GM12878 (cell line): ENCODE data around the gene WDR18. TPM values are rescaled to one million over a fixed set of nuclear protein-coding genes. Genes with fewer than 3 reads are reported as not detected.

Source experiments
- ATAC-seq: fragments of 200-7000 bp; cut with Tn5 transposase; 3 replicates; pipeline ENCODE4 v1.9.1; 2020; ENCODE audit warnings: mild to moderate bottlenecking, moderate library complexity
- BruUV-seq: library from RNA; stranded (reverse); fragments of 400-500 nt; replicated peaks from 2 replicates; lab custom pipeline; 2021; lab: Mats Ljungman, UMichigan
- CTCF ChIA-PET: fragments of 300-600 bp; sonication (Branson Sonifier 250); formaldehyde crosslinking; extraction: SDS; loops from one replicate; lab custom pipeline; 2021; ENCODE audit warnings: inconsistent platforms; lab: Yijun Ruan, JAX
- POLR2A ChIA-PET: fragments of 350-600 bp; formaldehyde crosslinking; extraction: SDS; loops from one replicate; lab custom pipeline; 2021; ENCODE audit warnings: inconsistent platforms; lab: Charles Lee
- RAD21 ChIA-PET: fragments of 300-600 bp; sonication (Branson Sonifier 250); formaldehyde crosslinking; loops from one replicate; lab custom pipeline; 2023; ENCODE audit warnings: antibody characterized with exemption; ENCODE audit not compliant: unreplicated experiment; lab: Charles Lee
- SMC1A ChIA-PET: fragments of 300-600 bp; sonication (Branson Sonifier 250); formaldehyde crosslinking; loops from one replicate; lab custom pipeline; 2023; ENCODE audit not compliant: unreplicated experiment, uncharacterized antibody; lab: Charles Lee
- DNase-seq: peaks from one replicate; pipeline ENCODE4 v3.0.0-alpha.2; 2011; ENCODE audit warnings: low read depth, low spot score
- FAIRE-seq: peaks from 3 replicates; lab custom pipeline; 2011; peaks lifted over from hg19 to GRCh38; lab: Jason Lieb, UNC
- H2AFZ ChIP-seq: 2 replicates; pipeline ENCODE4 v1.6.0; 2011; ENCODE audit warnings: low read depth, low read length, control low read depth; ENCODE audit not compliant: control insufficient read depth
- H3K27ac ChIP-seq: 2 replicates; pipeline ENCODE4 v1.5.1; 2011; ENCODE audit warnings: control low read depth; ENCODE audit not compliant: control insufficient read depth, insufficient read depth
- H3K27me3 ChIP-seq, 2 experiments: replicated peaks in 1 of 2; 2 replicates each; pipeline versions ENCODE4 v1.6.0 to v1.6.1; 2011; ENCODE audit warnings: low read length in 1 of 2; ENCODE audit not compliant: control insufficient read depth in 2 of 2, insufficient read depth in 2 of 2
- H3K36me3 ChIP-seq, 2 experiments: 2 replicates each; pipeline ENCODE4 v1.5.1; 2011; ENCODE audit warnings: low read length in 1 of 2; ENCODE audit not compliant: control insufficient read depth in 2 of 2, insufficient read depth in 2 of 2
- H3K4me1 ChIP-seq: 2 replicates; pipeline ENCODE4 v1.6.1; 2011; ENCODE audit warnings: mild to moderate bottlenecking, low read length, moderate library complexity, mixed read lengths; ENCODE audit not compliant: control insufficient read depth, insufficient read depth
- H3K4me2 ChIP-seq: 2 replicates; pipeline ENCODE4 v1.6.0; 2011; ENCODE audit warnings: control low read depth; ENCODE audit not compliant: control insufficient read depth, insufficient read depth
- H3K4me3 ChIP-seq: fragments of 200-600 bp; sonication (generic); 2 replicates; pipeline ENCODE4 v1.5.1; 2016
- H3K79me2 ChIP-seq: 2 replicates; pipeline ENCODE4 v1.6.0; 2011; ENCODE audit warnings: low read length; ENCODE audit not compliant: control insufficient read depth, insufficient read depth
- H3K9ac ChIP-seq: 2 replicates; pipeline ENCODE4 v1.8.0; 2011; ENCODE audit warnings: low read length, control low read depth, mixed read lengths; ENCODE audit not compliant: control insufficient read depth, insufficient read depth
- H3K9me3 ChIP-seq: replicated peaks from 3 replicates; pipeline ENCODE4 v1.5.1; 2011; ENCODE audit warnings: mild to moderate bottlenecking, low read length; ENCODE audit not compliant: control insufficient read depth, insufficient read depth
- H4K20me1 ChIP-seq: 2 replicates; pipeline ENCODE4 v1.6.0; 2011; ENCODE audit not compliant: control insufficient read depth, insufficient read depth
- DPF2 ChIP-seq: fragments of 450-650 bp; IDR thresholded peaks from 2 replicates; pipeline ENCODE4 v1.6.1; 2017; ENCODE audit warnings: mild to moderate bottlenecking
- EED ChIP-seq: sonication (generic); IDR thresholded peaks from 2 replicates; pipeline ENCODE4 v1.6.1; 2016; ENCODE audit warnings: antibody characterized with exemption, low read depth
- EZH2 ChIP-seq: IDR thresholded peaks from 2 replicates; pipeline ENCODE4 v1.6.1; 2012; ENCODE audit warnings: low read depth, mild to moderate bottlenecking, control low read depth, inconsistent platforms, low read length, borderline replicate concordance; ENCODE audit not compliant: control insufficient read depth
- HDGF ChIP-seq: fragments of 450-650 bp; IDR thresholded peaks from 2 replicates; pipeline ENCODE4 v1.6.1; 2016; ENCODE audit warnings: antibody characterized with exemption
- IKZF1 ChIP-seq: fragments of 450-650 bp; conservative IDR thresholded peaks from 2 replicates; pipeline ENCODE4 v1.6.1; 2017; ENCODE audit warnings: antibody characterized with exemption, mild to moderate bottlenecking
- IKZF2 ChIP-seq, 2 experiments: fragments of 450-650 bp; IDR thresholded peaks; 2 replicates each; pipeline ENCODE4 v1.6.1; 2017; ENCODE audit warnings: mild to moderate bottlenecking in 2 of 2, moderate library complexity in 2 of 2
- JUNB ChIP-seq: IDR thresholded peaks from 2 replicates; pipeline ENCODE4 v1.6.1; 2016; ENCODE audit warnings: antibody characterized with exemption, mild to moderate bottlenecking
- MEF2B ChIP-seq: fragments of 450-650 bp; IDR thresholded peaks from 2 replicates; pipeline ENCODE4 v1.6.1; 2018; ENCODE audit warnings: mild to moderate bottlenecking, moderate library complexity; ENCODE audit not compliant: partially characterized antibody, poor library complexity, severe bottlenecking
- MYC ChIP-seq: IDR thresholded peaks from 2 replicates; pipeline ENCODE4 v1.6.1; 2011; ENCODE audit warnings: mild to moderate bottlenecking, low read length, moderate library complexity, inconsistent platforms; ENCODE audit not compliant: insufficient read depth, insufficient replicate concordance, insufficient read length, severe bottlenecking
- POLR2A ChIP-seq: IDR thresholded peaks from 2 replicates; pipeline ENCODE4 v1.6.1; 2011; ENCODE audit warnings: low read depth, mild to moderate bottlenecking, low read length
- RELA ChIP-seq: fragments of 450-650 bp; IDR thresholded peaks from 2 replicates; pipeline ENCODE4 v1.8.0; 2014; ENCODE audit warnings: borderline replicate concordance; ENCODE audit not compliant: partially characterized antibody
- RELB ChIP-seq: fragments of 450-650 bp; IDR thresholded peaks from 2 replicates; pipeline ENCODE4 v1.6.1; 2017; ENCODE audit warnings: low read depth, mild to moderate bottlenecking, moderate library complexity
- SP1 ChIP-seq: IDR thresholded peaks from one replicate; pipeline ENCODE4 v1.6.1; 2011; ENCODE audit warnings: low read depth, low read length
- ZBTB4 ChIP-seq: fragments of 450-650 bp; formaldehyde crosslinking; IDR thresholded peaks from 2 replicates; pipeline ENCODE4 v1.4.0; 2022; ENCODE audit warnings: mild to moderate bottlenecking, moderate library complexity
- WGBS: methylation state at CpG from one replicate; pipeline ENCODE4 v1.1.6; 2016; ENCODE audit warnings: low lambda C conversion rate; ENCODE audit not compliant: insufficient replicate concordance, insufficient coverage; ENCODE audit errors: missing lambda C conversion rate; 5-methylcytosine and 5-hydroxymethylcytosine counted together
- in situ Hi-C: fragments of 300-500 bp; cut with MboI; formaldehyde crosslinking; loops from 9 replicates; pipeline ENCODE4 v1.14.3; 2018; ENCODE audit warnings: mixed read lengths
- intact Hi-C: fragments of 100-400 bp; cut with micrococcal nuclease; formaldehyde crosslinking; loops from one replicate; pipeline ENCODE4 v1.14.2; 2022; ENCODE audit not compliant: unreplicated experiment
- polyA plus RNA-seq, 11 experiments: library from polyadenylated mRNA; depleted of rRNA in 4 of 11; unstranded in 6 of 11; stranded (reverse) in 5 of 11; fragments of >200 nt; fragmentation: Nextera tagmentation in 4 of 11; fragmentation: Illumina TruSeq in 1 of 11; extraction: Ambion mirVana in 4 of 11; extraction: Trizol in 1 of 11; gene quantifications; 1 replicate in 1 of 11; 2 replicates in 10 of 11; pipeline versions ENCODE4 v1.2.1 to v1.2.3, GENCODE V29; 2011 to 2016; ENCODE audit warnings: inconsistent platforms in 2 of 11, missing spikeins in 2 of 11, low read depth in 1 of 11
- total RNA-seq, 4 experiments: library from RNA; depleted of rRNA in 3 of 4; stranded (reverse); fragments of >200 nt in 3 of 4; fragmentation: Illumina TruSeq in 1 of 4; extraction: Trizol in 1 of 4; gene quantifications; 2 replicates each; pipeline versions ENCODE4 v1.2.1 to v1.2.3, GENCODE V29; 2013 to 2021

The WDR18 gene
- total and polyA plus RNA-seq, 10 of the 15 experiments (the other 5 are each of a cell fraction or from before 2014, with no cell fraction given): 3.0 to 206 (median 62.3) TPM

- ATAC-seq: peak; percentile 47
- H3K79me2 ChIP-seq: peaks cover 4% of the 10 kb centered on the region
- FAIRE-seq: no peak
- H3K4me3 ChIP-seq: no peak overlapping the region
- ChIA-PET SMC1A (interaction anchor here (2.2 kb wide), 1 partner anchor 31 kb away, joined by 4 read pairs; no protein-coding TSS in a partner anchor), POLR2A (interaction anchor here (0.6 to 4.1 kb wide), 2 partner anchors 56 to 206 kb away, joined by 4 to 34 read pairs; no protein-coding TSS in a partner anchor), RAD21 (interaction anchor here (0.9 to 8.0 kb wide), 2 partner anchors 24 to 56 kb away, joined by 3 to 95 read pairs; no protein-coding TSS in a partner anchor), CTCF (interaction anchor here (1.0 to 5.7 kb wide), 4 partner anchors 9 to 265 kb away, joined by 3 to 150 read pairs (median 4); no protein-coding TSS in a partner anchor)
- H3K4me1 ChIP-seq: peaks cover 19% of the 10 kb centered on the region
- in situ Hi-C loops (no loop called here), intact Hi-C loops (no loop called here)
- peak overlapping the region; percentile 48; the same call in 1 of the 2 replicates for H3K4me2 ChIP-seq
- H4K20me1 ChIP-seq: no peaks in the 10 kb centered on the region
- H2AFZ ChIP-seq: peak overlapping the region; percentile 23; the same call in 1 of the 2 replicates
- peak overlapping the region; percentile 48; the same call in 1 of the 2 replicates for H3K27ac ChIP-seq
- DNase-seq: no peak
- no peaks in the 10 kb centered on the region for H3K9me3 ChIP-seq
- BruUV-seq: no TSS peak
- H3K27me3 ChIP-seq: no peaks in the 10 kb centered on the region
- TF ChIP-seq JUNB: no peak
- TF ChIP-seq HDGF: peak; percentile 76; the same call in 1 of the 2 replicates
- TF ChIP-seq ZBTB4 (CRISPR knock-in tag): no peak
- peak; percentile 78 for TF ChIP-seq EED
- no peak for TF ChIP-seq MYC
- TF ChIP-seq DPF2: peak; percentile 54; the same call in 1 of the 2 replicates
- peak; percentile 44; the same call in 1 of the 2 replicates for TF ChIP-seq POLR2A
- peak; percentile 61 to 65 for TF ChIP-seq IKZF2 (IDR thresholded peaks at IDR 0.05)
- peak; percentile 90 for TF ChIP-seq RELA
- peak; percentile 74 for TF ChIP-seq RELB
- TF ChIP-seq SP1: peak; percentile 29
- peak; percentile 77 for TF ChIP-seq IKZF1
- no peak for TF ChIP-seq EZH2
- TF ChIP-seq MEF2B: peak; percentile 39
- 31% methylated on average over 19 of the region's 19 CpGs for WGBS
- no peaks in the 10 kb centered on the region for H3K36me3 ChIP-seq
- H3K9ac ChIP-seq: peak overlapping the region; percentile 20; the same call in 1 of the 2 replicates
These were observed 4.8 kb upstream of the WDR18 start for GRCh38 chr19:979318-979741.
